ENCODE results near the gene SURF1.

DNA sequence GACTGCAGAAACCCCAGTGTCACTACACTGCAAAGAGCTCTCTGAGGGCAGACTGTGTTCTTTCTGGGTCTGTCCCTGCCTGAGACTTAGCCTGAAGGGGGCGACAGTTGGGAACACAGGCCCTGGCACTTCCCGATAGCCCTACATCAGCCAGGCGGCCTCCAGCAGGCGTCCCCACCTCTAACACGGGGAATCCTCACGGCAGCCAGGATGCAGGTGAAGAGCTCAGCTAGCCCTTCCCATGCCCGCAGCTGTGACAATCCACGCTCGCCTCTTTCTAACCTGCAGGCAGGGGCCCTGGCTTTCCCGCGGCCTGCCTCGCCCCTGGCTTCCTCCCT lies 14.2 kb downstream of the SURF1 start:
- no peak for TF ChIP-seq POLR2AphosphoS5 (IDR thresholded peaks at IDR 0.05; ENCODE audit: low read depth, low read length)
- TF ChIP-seq TAF1 (IDR thresholded peaks at IDR 0.05; ENCODE audit: low read depth, low read length) = no peak
- no peak for TF ChIP-seq POLR2A (IDR thresholded peaks at IDR 0.05; ENCODE audit: low read depth, low read length)
- TF ChIP-seq PAX5 (IDR thresholded peaks at IDR 0.05; ENCODE audit: insufficient read depth, low read length, severe bottlenecking) = no peak

Data from GM12891 (cell line).